ENCODE measurements around the gene CHGA.

Gene CHGA

DNA sequence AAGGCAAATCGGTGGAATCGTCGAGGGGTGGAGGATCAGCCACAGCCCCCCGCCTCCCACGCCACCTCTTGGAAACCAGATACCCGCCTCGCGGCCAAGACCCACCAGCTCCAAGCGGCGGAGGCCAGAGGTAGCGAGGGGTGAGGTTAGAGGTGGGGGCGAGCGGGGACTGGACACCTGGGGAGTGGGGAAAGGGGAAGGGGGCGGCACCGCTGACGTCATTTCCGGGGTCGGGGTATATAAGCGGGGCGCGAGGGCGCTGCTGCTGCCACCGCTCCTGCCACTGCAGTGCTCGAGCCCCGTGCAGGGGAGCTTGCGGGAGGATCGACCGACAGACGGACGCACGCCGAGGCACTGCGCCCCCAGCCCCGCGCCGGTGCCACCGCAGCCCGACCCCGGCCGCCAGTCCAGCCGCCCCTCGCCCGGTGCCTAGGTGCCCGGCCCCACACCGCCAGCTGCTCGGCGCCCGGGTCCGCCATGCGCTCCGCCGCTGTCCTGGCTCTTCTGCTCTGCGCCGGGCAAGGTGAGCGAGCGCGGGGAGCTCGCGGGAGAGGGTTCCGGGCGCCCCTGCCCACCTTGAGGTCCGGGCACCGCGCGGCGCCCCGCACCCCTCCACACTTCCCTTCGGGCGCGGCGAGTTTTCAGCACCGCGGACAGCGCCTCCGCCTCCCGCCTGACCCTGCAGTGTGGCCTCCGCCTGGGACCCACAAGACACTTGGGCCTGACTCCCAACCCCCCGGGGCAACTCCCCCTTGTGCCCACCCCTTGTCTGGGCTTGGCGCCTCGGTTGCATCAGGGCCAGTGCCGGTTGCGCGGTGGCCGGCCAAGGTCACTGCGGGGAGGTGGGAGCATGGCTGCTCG lies at the start of gene CHGA:
Gene CHGA (plus strand): TSS at position 268 of the 861 bp plus-strand sequence. CDS start 210 bp downstream, at position 478.
- no peak for DNase-seq

DNA sequence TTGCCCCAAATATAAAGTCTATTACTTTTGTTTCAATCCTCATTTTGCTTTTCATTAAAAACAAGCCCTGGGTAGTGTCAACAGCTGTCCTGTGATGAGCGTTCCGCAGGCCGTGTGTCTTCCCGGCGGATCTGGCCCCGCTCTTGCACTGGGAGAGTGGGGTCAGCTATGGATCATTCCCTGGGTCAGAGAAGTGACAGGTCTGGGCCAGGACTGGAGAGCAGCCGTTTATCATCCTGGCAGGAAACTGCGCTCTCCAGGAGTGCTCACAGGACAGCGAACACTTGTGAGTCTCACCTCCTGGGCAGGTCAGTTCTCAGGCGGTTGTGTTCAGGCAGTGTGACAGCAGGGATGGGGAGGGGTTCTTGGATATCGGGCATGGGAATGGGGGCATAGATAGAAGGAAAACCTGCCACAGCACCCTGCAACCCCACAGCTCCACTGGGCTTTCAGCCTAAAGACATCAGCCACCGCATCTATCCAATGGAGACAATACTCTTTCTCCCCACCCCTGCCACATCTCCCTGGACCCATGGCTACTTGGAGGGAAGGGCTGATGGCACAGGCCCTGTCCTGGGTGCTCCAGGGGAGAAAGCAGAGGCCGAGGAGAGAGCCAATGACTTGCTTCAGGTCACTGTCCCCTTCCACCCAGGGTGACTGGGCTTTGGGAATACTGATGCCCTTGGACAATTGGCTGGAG lies 47.8 kb upstream of the CHGA start:
- no peak for DNase-seq

- no peak for DNase-seq
Measured at GRCh38 chr14:92877757-92878431, 45.1 kb upstream of the CHGA start.

DNA sequence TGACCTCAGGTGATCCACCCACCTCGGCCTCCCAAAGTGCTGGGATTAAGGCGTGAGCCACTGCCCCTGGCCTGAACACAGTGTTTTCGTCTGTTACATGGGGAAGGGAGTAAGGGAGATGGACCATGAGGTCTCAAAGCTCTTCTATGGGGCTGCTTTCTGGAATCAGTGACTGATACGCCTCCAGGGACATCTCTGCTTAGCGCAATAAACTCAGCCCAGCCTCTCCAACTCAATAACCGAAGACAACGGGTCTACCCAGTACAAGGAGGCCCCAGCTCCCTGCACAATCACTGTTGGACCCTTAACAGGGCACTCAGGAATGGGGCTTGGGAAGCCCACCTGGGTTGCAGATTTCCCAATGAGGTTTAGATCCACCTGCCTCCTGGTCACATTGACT lies 42.6 kb upstream of the CHGA start:
- DNase-seq: no peak

- DNase-seq: no peak
Measured at GRCh38 chr14:92880851-92881250, 42.1 kb upstream of the CHGA start.

DNA sequence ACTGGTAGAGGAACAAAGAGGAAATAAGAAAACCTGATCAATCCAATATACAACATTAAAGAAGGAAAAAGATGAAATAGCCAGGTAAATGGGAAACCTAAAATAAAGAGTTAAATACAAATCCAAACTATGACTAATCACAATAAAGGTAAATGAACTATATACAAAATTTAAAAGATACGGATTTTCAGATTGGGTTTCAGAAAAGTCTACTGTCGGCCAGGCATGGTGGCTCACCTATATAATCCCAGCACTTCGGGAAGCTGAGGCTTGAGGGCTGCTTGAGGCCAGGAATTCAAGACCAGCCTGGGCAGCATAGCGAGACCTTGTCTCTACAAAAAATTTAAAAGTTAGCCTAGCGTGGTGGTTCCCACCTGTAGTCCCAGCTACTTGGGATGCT lies 39.9 kb upstream of the CHGA start:
- DNase-seq: no peak

DNA sequence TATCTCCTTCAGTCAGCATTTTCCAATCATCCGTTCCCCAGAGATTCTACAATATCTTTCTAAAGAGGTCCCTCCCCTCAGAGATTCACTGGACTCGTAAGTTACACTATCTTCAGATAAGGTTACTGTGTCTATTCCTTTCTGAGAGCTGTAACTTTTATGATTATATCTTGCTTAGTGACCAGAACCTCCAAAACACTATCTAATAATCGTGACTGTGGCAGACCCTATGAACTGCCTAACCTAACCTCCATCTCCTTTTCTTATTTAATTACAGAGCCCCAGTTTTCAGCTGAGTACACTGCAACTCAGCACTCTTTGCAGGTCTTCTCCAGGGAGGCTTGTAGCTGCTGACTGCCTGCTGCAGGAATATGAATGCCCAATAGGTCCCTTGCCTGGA lies 38.5 kb upstream of the CHGA start:
- DNase-seq: no peak

GRCh38 chr14:92885279-92886061 lies 37.5 kb upstream of the CHGA start:
- no peak for DNase-seq

- no peak for DNase-seq
Measured at GRCh38 chr14:92886337-92886736, 36.6 kb upstream of the CHGA start.

DNA sequence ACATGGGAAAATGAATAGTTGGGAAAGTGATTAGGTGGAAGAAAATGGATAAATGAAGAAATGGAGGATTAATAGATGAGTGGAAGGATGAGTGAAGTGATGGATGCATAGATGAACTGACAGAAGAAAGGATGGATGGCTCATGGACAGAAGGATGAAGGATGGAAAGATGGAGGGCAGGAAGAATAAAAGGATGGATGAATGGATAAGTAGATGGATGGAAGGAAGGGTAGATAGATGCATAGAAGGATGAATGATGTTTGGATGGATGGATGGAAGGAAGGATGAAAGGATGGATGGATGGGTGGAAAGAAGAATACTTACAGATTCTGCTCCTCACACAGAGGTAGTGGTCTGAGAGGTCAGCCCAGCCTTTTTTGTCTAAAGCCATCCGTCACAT lies 35.8 kb upstream of the CHGA start:
- no peak for DNase-seq

DNA sequence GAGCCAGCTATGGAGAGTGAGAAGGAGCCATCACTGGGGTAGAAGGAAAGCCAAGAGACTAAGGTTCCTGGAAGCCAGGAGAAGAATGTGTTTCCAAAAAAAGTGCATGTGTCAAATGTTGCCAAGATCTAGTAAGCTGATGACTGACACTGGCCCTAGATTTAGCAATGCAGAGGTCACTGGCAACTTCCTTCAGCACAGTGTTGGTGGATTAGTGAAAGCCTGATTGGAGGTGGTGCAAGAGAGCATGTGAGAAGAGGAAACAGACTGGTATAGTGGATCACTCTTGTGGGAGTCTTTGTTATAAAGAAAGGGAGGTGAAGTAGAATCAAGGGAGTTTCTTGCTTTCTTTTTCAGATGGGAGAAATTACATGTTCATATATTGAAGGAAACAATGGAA lies 34.1 kb upstream of the CHGA start:
- DNase-seq: no peak

- DNase-seq: no peak
Measured at GRCh38 chr14:92890830-92891588, 31.9 kb upstream of the CHGA start.

- no peak for DNase-seq
Measured at GRCh38 chr14:92892589-92892988, 30.4 kb upstream of the CHGA start.

DNA sequence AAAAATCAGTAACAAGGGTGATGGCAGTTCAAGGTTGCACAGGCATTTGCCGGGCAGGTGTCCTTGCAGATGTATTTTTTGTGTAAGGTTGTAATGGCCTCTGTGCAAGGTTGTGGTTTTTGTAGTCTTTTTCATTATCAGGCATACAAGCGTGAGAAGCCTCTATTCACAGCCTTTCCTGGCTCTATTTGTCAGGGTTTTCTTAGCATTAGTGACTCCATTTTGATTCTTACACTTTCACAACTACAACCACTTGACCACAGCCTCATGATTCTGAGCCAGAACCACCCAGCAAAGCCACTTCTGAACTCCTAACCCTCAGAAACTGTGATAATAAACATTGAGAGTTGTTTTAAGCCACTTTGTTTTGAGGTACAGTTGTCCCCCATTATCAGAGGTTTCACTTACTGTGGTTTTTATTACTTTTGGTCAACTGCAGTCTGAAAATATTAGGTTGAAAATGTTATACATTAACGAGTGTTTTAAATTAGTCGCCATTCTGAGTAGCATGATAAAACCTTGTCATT lies 27.5 kb upstream of the CHGA start:
- no peak for DNase-seq

GRCh38 chr14:92897922-92898565 lies 24.9 kb upstream of the CHGA start:
- DNase-seq: no peak

- DNase-seq: no peak
Measured at GRCh38 chr14:92898566-92899131, 24.3 kb upstream of the CHGA start.

GRCh38 chr14:92900660-92901059 lies 22.3 kb upstream of the CHGA start:
- DNase-seq: no peak

DNA sequence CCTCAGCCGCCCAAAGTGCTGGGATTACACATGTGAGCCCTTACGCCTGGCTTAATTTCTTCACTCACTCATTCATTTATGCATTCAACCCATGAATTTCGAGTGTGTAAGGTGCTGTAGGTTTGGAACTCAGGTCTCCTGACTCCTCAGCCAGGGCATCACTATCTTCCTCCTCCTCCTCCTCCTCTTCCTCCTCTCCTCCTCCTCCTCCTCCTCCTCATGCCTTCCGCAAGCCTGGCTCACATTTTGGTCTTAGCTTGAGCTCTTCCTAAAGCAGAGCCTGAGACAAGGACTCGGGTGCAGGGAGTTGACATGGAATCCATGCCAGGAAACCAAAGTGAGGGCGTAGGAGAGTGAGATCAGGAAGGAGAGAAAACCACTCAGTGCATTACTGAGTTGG lies 20.8 kb upstream of the CHGA start:
- no peak for DNase-seq

GRCh38 chr14:92902726-92903125 lies 20.2 kb upstream of the CHGA start:
- no peak for DNase-seq

GRCh38 chr14:92903359-92903758 lies 19.6 kb upstream of the CHGA start:
- DNase-seq: no peak

DNA sequence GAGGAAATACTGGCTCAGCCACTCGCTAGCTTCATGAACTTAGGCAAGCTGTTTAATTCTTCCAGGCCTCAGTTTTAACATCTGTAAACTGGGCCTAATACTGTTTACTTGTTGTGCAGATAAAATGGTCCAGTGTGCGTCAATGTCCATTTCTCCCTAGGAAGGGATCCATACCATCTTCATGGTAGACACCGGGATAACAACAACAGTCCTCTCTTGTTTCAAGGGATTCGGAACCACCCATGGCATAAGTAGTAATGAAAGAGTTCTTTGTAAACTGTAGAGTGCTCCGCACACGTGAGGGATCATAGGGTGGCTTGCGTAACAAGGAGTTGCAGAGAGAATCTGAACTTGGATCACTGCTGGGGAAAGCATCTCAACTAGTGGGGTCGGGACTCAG lies 17.3 kb upstream of the CHGA start:
- DNase-seq: no peak

All from CD4-positive, alpha-beta T cell treated with Interferon gamma for 1 hour (primary cell).